Measurements from ENCODE around the gene ARL4D. TPM values are rescaled to one million over a fixed set of nuclear protein-coding genes. Genes with fewer than 3 reads are reported as not detected.
"Not testable (repeated sequence)": the region's sequence is repeated elsewhere in the genome, so short reads cannot be mapped to it uniquely, and the experiment has no call there.

The ARL4D gene
- total and polyA plus RNA-seq, 2 experiments from 2014 or later = 32.4 to 36.3 TPM

DNA sequence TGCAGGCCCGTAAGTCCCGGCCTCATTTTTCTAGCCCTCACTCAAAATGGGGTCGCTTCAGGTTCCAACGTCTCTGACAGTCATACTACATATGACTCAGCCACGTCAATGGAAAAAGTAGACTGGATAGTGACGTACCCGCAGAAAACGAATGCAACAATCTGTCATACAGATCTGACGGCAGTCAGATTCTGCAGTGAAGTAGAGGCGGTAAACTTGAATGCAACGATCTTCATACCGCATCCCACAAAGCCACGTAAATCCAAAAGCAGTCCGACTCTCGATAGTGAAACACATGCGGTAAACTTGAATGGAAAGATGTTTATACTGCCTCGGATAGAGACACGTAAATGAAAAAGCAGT is 38.4 kb upstream of the ARL4D start:
- peak overlapping the region; percentile 26 for H3K4me3 ChIP-seq
- H3K9me3 ChIP-seq (ENCODE audit: low read depth) = no peaks in the 10 kb centered on the region
- H3K27ac ChIP-seq = peak overlapping the region; percentile 100
- H3K4me1 ChIP-seq (ENCODE audit: low read depth) = peaks cover 3% of the 10 kb centered on the region
- peak in 1 of 2 donors; percentile 88 for DNase-seq (ENCODE audit: low read depth in 1 of 2, low spot score in 1 of 2)
- H3K36me3 ChIP-seq = no peaks in the 10 kb centered on the region
- no peaks in the 10 kb centered on the region for H3K27me3 ChIP-seq
- TF ChIP-seq, protein P1, sequence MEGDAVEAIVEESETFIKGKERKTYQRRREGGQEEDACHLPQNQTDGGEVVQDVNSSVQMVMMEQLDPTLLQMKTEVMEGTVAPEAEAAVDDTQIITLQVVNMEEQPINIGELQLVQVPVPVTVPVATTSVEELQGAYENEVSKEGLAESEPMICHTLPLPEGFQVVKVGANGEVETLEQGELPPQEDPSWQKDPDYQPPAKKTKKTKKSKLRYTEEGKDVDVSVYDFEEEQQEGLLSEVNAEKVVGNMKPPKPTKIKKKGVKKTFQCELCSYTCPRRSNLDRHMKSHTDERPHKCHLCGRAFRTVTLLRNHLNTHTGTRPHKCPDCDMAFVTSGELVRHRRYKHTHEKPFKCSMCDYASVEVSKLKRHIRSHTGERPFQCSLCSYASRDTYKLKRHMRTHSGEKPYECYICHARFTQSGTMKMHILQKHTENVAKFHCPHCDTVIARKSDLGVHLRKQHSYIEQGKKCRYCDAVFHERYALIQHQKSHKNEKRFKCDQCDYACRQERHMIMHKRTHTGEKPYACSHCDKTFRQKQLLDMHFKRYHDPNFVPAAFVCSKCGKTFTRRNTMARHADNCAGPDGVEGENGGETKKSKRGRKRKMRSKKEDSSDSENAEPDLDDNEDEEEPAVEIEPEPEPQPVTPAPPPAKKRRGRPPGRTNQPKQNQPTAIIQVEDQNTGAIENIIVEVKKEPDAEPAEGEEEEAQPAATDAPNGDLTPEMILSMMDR (IDR thresholded peaks at IDR 0.05; ENCODE audit: low read depth, low read length) = no peak

DNA sequence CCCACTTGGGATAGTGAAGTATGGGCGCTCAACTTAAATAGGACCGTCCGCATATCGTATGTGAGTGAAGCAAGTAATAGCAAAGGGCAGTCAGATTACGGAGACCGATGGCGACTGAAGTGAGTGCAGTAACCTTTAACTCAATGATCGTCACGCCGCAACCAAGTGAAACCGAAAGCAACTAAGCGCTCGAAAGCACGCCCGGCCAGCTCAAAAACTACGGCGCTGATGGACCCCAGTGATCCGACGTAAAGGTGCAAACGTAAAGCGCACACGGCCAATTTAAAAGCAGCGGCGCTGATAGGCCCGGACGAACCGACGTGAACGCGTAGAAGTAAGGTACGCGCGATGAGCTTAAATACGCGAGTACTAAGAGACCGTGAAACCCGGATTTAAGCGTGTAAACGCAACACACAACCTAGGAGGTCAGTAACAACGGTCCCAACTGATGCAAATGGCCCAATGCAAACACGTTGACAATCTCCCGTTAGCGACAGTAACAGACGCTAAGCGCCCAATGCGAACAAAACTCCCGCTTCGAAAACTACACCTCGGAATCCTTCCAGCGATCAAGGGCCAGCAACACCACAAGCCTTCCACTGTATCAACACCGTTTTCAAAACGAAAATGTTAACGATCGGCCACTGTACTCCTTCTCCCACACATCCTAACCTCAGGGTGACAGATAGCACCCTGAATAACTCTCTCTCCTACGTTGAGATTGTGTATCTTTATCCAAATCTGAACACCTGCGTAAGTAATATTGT is 37.9 kb upstream of the ARL4D start:
- TF ChIP-seq, protein P1 (IDR thresholded peaks at IDR 0.05; ENCODE audit: low read depth, low read length) = no peak
- peak; percentile 98 to 100 for DNase-seq (ENCODE audit: low read depth in 1 of 2, low spot score in 1 of 2)
- no peaks in the 10 kb centered on the region for H3K9me3 ChIP-seq (ENCODE audit: low read depth)
- no peaks in the 10 kb centered on the region for H3K27me3 ChIP-seq
- H3K4me3 ChIP-seq = peak overlapping the region; percentile 29
- peak overlapping the region; percentile 100 for H3K27ac ChIP-seq
- peaks cover 3% of the 10 kb centered on the region for H3K4me1 ChIP-seq (ENCODE audit: low read depth)
- H3K36me3 ChIP-seq = no peaks in the 10 kb centered on the region

DNA sequence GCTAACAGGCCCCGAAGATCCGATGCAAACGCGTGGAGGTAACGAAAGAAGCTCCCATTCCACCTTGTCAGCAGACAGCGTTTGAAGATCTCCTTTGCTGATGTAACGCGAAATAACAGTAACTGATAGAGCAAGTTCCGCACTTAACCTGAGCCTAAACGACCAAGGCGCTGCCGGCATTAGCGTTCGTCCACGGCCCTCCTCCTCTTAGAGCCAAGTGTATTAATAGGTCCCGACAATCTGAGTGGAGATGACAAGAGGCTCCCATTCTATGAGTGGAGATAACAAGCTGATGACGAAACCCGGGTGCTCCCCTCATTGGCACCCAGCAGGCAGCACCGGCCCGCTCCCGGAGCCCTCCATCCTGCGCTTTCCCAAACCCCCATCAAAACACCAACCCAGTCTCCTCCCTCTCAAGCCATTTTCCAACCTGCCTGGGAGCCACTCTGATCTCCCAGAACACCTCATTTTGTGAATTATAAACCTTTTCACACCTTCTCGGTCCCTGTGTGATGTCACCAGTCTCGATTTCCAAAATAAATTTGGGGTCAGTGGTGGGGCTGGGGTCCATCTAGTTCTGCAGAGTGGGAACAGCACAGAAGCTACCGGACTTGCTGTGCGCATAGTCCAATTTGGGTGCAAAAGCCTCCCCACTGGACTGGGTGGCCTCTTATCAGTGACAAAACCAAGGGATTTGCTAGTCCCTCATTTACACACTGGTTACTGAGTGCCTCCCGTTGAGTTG is 35.4 kb upstream of the ARL4D start:
- no peaks in the 10 kb centered on the region for H3K9me3 ChIP-seq (ENCODE audit: low read depth)
- H3K27me3 ChIP-seq = no peaks in the 10 kb centered on the region
- DNase-seq (ENCODE audit: low read depth in 1 of 2, low spot score in 1 of 2) = no peak
- TF ChIP-seq, protein P1 (IDR thresholded peaks at IDR 0.05; ENCODE audit: low read depth, low read length) = no peak
- peaks cover 7% of the 10 kb centered on the region for H3K4me1 ChIP-seq (ENCODE audit: low read depth)
- no peak overlapping the region for H3K4me3 ChIP-seq
- no peaks in the 10 kb centered on the region for H3K36me3 ChIP-seq
- H3K27ac ChIP-seq = no peak overlapping the region

DNA sequence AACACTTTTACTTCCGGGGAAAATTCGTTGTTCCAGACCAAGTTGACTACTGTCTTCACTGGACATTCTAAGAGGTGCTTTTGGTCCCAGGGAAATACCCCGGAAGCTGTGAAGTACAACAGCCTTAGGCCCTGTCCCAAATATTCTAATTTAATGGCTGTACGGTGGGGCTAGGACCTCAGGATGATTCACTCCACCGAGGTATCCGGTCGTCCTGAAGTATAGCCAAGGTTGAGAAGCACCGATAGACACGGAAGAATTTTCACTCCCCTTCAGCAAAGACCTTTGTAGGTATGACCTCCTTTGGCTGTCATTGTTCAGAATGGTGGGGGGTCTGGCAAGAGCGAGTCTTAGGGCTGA is 34.9 kb upstream of the ARL4D start:
- Histone ChIP-seq H3K27ac (no peak overlapping the region), H3K4me3 (no peak overlapping the region), H3K36me3 (no peaks in the 10 kb centered on the region), H3K9me3 (ENCODE audit: low read depth) (no peaks in the 10 kb centered on the region), H3K4me1 (ENCODE audit: low read depth) (peaks cover 7% of the 10 kb centered on the region), H3K27me3 (no peaks in the 10 kb centered on the region)
- DNase-seq (ENCODE audit: low read depth in 1 of 2, low spot score in 1 of 2) = no peak
- TF ChIP-seq, protein P1 (IDR thresholded peaks at IDR 0.05; ENCODE audit: low read depth, low read length) = no peak

DNA sequence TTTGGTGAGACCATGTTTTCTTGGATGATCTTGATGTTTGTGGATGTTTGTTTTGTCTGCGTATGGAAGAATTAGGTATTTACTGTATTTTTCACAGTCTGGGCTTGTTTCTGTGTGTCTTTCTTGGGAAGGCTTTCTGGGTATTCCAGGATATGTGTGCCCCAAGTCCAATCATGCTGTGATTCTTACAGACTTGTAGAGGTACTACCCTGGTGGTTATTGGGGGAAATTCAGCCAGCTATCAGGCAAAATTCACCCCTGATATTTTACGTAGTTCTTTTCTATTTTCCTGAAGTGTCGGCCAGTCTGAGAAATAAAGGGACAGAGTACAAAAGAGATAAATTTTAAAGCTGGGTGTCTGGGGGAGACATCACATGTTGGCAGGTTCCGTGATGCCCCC is 33.4 kb upstream of the ARL4D start:
- no peaks in the 10 kb centered on the region for H3K9me3 ChIP-seq (ENCODE audit: low read depth)
- H3K36me3 ChIP-seq = no peaks in the 10 kb centered on the region
- TF ChIP-seq, protein P1 (IDR thresholded peaks at IDR 0.05; ENCODE audit: low read depth, low read length) = no peak
- H3K27ac ChIP-seq = no peak overlapping the region
- H3K4me1 ChIP-seq (ENCODE audit: low read depth) = peaks cover 13% of the 10 kb centered on the region
- H3K27me3 ChIP-seq = no peaks in the 10 kb centered on the region
- DNase-seq (ENCODE audit: low read depth in 1 of 2, low spot score in 1 of 2) = no peak
- no peak overlapping the region for H3K4me3 ChIP-seq

DNA sequence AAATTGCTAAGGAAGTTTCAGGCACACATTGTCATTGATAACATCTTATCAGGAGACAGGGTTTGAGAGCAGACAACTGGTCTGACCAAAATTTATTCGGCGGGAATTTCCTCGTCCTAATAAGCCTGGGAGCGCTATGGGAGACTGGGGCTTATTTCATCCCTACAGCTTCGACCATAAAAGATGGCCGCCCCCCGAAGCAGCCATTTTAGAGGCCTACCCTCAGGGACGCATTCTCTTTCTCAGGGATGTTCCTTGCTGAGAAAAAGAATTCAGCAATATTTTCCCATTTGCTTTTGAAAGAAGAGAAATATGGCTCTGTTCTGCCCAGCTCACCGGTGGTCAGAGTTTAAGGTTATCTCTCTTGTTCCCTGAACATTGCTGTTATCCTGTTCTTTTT is 32.9 kb upstream of the ARL4D start:
- not testable (repeated sequence) for H3K4me3 ChIP-seq; DNase-seq (ENCODE audit: low read depth in 1 of 2, low spot score in 1 of 2); H3K9me3 ChIP-seq (ENCODE audit: low read depth); H3K36me3 ChIP-seq; H3K27ac ChIP-seq; H3K27me3 ChIP-seq
- H3K4me1 ChIP-seq (ENCODE audit: low read depth) = peaks cover 13% of the 10 kb centered on the region

Data from cardiac muscle cell (in vitro differentiated cells and primary cell).